KG1 (cell line): ENCODE results near the gene ACVR2A.

Experiments
- DNase-seq: peaks from one replicate; lab custom pipeline; 2025; lab: John Stamatoyannopoulos, UW

The ACVR2A gene

GRCh38 chr2:147924647-147925046 is 79.8 kb downstream of the ACVR2A start:
- DNase-seq = no peak

GRCh38 chr2:147925886-147926285 is 81.1 kb downstream of the ACVR2A start:
- DNase-seq = no peak

GRCh38 chr2:147927053-147927588 is 82.3 kb downstream of the ACVR2A start:
- no peak for DNase-seq

GRCh38 chr2:147933931-147934330 is 89.1 kb downstream of the ACVR2A start:
- DNase-seq = no peak

- DNase-seq = no peak
Observed at GRCh38 chr2:147934881-147935620, 90.2 kb downstream of the ACVR2A start.

- DNase-seq = no peak
Observed at GRCh38 chr2:147937744-147938349, 93.0 kb downstream of the ACVR2A start.

GRCh38 chr2:147939313-147939712 is 94.5 kb downstream of the ACVR2A start:
- no peak for DNase-seq

- no peak for DNase-seq
Observed at GRCh38 chr2:147945660-147946059, 100.8 kb downstream of the ACVR2A start.

GRCh38 chr2:147952118-147952517 is 107.3 kb downstream of the ACVR2A start:
- no peak for DNase-seq

- DNase-seq = no peak
Observed at GRCh38 chr2:147968571-147968970, 123.7 kb downstream of the ACVR2A start.

GRCh38 chr2:147976102-147976501 is 131.3 kb downstream of the ACVR2A start:
- no peak for DNase-seq

- no peak for DNase-seq
Observed at GRCh38 chr2:147977679-147978078, 132.8 kb downstream of the ACVR2A start.
